Activated CD4-positive, alpha-beta T cell treated with anti-CD3 and anti-CD28 coated beads, Interleukin-2, amount 50 U/mL, for 24 hours (primary cell): ENCODE measurements around the gene C12orf56.
"Not testable (repeated sequence)": the region's sequence is repeated elsewhere in the genome, so short reads cannot be mapped to it uniquely, and the experiment has no call there.

Source experiments
- DNase-seq, 2 donors: peaks; one replicate each; pipeline ENCODE4 v3.0.0-alpha.2; 2020; ENCODE audit warnings: low read depth in 1 of 2, low spot score in 1 of 2

The C12orf56 gene

GRCh38 chr12:64387197-64387816 lies 3.3 kb downstream of the C12orf56 start:
- no peak for DNase-seq

DNA sequence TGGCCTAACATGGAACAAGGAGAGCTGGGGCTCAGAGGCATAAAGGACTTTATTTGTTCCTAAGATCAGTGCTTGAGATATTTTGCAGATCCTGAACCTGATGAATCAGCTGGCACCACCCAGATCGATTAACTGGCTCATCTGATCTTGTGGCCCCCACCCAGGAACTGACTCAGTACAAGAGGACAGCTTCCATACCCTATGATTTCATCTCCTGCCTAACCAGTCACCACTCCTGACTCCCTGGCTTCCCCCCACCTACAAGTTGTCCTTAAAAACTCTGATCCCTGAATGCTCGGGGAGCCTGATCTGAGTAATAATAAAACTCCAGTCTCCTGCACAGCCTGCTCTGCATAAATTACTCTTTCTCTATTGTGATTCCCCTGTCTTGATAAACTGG lies 5.1 kb downstream of the C12orf56 start:
- peak in 1 of 2 donors; percentile 44 for DNase-seq

DNA sequence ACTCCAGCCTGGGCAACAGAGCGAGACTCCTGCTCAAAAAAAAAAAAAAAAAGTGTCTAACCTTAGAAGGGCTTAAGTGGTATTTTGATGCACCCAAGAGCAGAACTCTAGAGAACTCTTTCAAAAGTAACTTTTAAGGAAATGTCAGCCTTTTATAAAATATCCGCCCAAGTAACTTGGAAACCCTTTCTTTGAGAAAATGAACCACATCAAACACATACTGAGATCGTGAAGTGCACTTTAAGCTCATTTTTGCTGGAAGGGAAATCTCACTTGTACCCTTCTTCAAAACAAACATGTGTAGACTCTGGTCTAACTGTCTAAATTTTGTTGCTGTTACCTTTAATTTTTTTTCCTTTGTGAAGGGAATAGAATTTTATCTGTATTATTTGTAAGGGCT lies 5.5 kb downstream of the C12orf56 start:
- DNase-seq, result no peak

- DNase-seq, result no peak
These were observed 6.9 kb downstream of the C12orf56 start for GRCh38 chr12:64383675-64384074.

GRCh38 chr12:64362721-64363305 lies 27.7 kb downstream of the C12orf56 start:
- DNase-seq, result no peak

DNA sequence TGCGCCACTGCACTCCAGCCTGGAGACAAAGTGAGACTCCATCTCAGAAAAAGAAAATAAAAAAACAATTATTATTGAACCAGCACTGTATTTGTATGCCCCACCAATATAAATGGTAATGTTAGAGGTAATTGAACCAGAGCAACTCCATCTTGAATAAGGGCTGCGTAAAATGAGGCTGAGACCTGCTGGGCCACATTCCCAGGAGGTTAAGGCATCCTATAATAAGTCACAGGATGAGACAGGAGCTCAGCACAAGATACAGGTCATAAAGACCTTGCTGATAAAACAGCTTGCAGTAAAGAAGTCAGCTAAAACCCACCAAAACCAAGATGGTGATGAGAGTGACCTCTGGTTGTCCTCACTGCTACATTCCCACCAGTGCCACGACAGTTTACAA lies 29.4 kb downstream of the C12orf56 start:
- not testable (repeated sequence) for DNase-seq

- not testable (repeated sequence) for DNase-seq
These were observed 34.3 kb downstream of the C12orf56 start for GRCh38 chr12:64356209-64356608.

DNA sequence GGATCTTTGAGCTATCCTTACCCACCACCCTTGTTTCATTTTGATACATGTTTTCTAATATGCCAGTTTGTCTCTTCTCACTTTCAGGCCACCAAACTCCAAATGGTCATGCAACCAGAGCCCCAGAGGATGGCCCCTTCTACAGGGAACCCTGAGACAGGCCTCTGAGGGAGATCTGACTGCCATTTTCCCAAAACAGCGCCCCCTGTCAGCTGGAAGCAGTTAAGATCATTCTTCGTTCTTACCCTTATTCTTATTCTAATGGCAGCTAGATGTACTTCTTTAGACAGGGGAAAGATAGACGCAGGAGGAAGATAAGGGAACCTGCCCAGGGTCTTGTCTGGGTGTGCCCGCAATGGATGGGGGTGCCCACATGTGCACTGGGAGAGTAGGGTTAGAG lies 38.4 kb downstream of the C12orf56 start:
- no peak for DNase-seq

GRCh38 chr12:64351265-64351664 lies 39.3 kb downstream of the C12orf56 start:
- no peak for DNase-seq

DNA sequence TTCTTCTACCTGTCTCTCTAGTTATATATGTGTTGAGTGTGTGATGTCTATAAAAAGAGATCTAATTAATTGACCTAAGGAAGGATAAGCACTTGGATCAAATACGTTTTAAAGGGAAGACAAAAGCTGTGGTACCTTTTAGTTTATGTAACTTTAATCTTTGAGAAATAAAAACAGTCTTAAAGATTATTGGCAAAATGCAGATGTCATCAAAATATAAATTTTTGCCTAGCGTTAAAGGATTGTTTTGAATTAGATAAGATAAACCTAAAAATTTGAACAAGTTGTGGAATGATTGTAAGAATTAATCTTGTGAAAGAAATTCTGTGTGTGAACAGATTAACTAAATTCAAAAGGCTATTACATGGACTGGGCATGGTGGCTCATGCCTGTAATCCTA lies 42.9 kb downstream of the C12orf56 start:
- DNase-seq, result no peak

DNA sequence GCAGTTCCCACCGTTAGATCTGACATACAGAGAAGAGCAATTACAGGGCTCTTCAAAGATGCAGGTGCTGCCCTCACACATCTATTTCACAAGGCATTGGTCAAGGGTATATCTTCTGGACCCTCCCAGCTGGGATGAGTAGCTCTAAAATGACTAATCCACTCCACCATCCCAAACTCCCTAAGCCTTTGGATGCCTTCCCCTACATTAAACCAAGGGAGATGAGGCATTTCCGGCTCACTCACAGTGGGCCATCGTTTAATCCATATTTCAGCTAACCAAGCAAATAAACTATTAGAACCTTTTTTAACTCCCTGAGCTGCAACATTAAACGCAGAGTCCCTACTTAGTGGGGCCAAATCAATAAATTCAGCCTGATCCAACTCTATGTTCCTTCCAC lies 45.9 kb downstream of the C12orf56 start:
- DNase-seq, result not testable (repeated sequence)

- not testable (repeated sequence) for DNase-seq
These were observed 50.0 kb downstream of the C12orf56 start for GRCh38 chr12:64340546-64340945.

GRCh38 chr12:64335886-64336466 lies 54.6 kb downstream of the C12orf56 start:
- DNase-seq, result no peak

GRCh38 chr12:64332938-64333337 lies 57.6 kb downstream of the C12orf56 start:
- no peak for DNase-seq

DNA sequence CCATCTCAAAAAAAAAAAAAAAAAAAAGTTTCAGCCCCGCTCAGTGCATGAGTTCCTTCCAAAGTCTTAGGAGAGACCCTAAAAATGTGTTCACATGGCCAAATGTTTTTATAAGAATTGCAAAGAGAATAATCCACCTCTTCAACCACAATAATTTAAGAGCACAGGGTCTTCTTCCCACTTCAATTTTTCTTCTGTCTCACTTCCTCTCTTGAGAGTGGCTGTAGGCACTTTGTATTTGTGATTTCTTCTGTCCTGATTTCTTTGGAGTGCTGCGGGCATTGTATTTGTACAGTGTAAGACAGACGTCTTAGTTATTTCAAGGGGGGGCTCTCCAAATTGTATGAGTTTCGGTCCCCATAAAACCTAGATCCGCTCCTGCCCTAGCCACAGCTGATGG lies 58.3 kb downstream of the C12orf56 start:
- no peak for DNase-seq

- DNase-seq, result not testable (repeated sequence)
These were observed 61.4 kb downstream of the C12orf56 start for GRCh38 chr12:64329031-64329710.

DNA sequence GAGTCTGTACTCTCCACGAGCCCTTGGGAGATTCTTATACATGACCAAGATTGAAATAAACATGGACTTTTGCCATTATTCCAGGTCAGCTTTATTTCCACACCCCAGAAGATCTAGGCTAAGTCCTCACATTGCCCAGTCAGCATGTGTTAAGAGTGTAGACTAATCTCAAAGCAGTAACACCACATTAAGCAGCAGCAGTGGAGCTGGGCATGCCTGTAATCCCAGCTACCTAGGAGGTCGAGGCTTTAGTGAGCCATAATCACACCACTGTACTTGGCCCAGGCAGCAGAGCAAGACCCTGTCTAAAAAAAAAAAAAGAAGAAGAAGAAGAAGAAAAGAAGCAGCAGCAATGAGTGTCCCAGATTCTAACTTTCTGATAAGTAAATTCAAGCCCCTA lies 65.5 kb downstream of the C12orf56 start:
- no peak for DNase-seq

DNA sequence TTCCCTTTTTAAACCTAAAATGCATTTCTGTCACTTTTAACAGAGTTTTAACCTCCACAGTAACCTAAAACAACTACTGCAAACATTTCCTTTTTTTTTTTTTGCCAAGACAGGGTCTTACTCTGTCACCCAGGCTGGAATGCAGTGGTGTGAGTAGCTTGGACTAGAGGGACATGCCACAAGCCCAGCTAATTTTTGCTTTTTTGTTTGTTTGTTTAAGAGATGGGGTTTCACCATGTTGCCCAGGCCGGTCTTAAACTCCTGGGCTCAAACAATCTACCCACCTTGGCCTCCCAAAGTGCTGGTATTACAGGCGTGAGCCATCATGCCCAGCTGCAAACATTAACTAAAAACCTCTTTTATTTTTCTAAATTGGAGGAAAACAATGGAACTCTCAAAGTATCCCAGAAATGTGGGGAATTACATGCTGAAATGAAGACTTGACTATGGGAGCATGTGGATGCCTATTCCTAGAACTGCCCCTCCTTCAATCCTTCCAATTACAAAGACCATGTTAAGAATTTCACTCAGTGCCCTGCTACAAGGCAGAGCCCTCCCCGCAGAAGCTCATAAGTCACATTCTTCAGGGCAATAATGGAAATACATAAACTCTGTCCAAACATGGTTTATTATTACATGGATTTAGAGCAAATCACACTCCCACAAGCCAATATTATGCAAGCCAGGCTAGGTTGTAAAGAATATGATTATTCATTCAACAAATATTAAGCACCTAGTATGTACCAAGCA lies 66.9 kb downstream of the C12orf56 start:
- no peak for DNase-seq

DNA sequence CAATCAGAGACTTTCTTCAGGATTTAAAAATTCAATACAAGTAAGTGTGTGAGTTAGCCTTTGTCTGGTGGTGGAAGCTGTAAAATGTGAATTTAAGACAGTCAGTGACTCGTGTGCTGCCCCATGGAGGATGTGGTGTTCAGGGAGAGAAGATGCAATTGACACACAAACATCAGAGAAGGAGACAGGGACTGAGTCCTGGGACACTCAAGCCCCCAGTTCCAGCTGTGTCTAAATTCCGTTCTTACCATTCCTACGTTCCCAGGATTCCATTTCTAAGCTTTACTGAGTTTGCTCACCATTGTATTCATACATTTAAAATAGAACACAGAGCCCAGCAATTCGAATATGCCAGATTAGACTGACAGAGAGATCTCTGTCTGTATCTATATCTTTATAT lies 67.6 kb downstream of the C12orf56 start:
- no peak for DNase-seq

- no peak for DNase-seq
These were observed 69.9 kb downstream of the C12orf56 start for GRCh38 chr12:64320611-64321010.

- DNase-seq, result not testable (repeated sequence)
These were observed 70.9 kb downstream of the C12orf56 start for GRCh38 chr12:64319540-64320225.
